Hepatocyte (in vitro differentiated cells): ENCODE measurements around the gene PRKCA.
"Not testable (repeated sequence)": the region's sequence is repeated elsewhere in the genome, so short reads cannot be mapped to it uniquely, and the experiment has no call there.

Experiments used
- EZH2 ChIP-seq: fragments of 200-600 bp; sonication (generic); IDR thresholded peaks from 2 replicates; pipeline ENCODE4 v1.6.1; 2016; ENCODE audit warnings: antibody characterized with exemption, mild to moderate bottlenecking, borderline replicate concordance
- EZH2phosphoT487 ChIP-seq: fragments of 200-600 bp; sonication (generic); IDR thresholded peaks from one replicate; pipeline ENCODE4 v1.6.1; 2018; ENCODE audit warnings: antibody characterized with exemption, mild to moderate bottlenecking, low read depth, moderate library complexity; ENCODE audit not compliant: unreplicated experiment, severe bottlenecking
- TF ChIP-seq, protein P1 (sequence below): fragments of 200-600 bp; sonication (generic); IDR thresholded peaks from 2 replicates; pipeline ENCODE4 v1.5.1; 2016; ENCODE audit warnings: antibody characterized with exemption, mild to moderate bottlenecking; ENCODE audit not compliant: poor library complexity

DNA sequence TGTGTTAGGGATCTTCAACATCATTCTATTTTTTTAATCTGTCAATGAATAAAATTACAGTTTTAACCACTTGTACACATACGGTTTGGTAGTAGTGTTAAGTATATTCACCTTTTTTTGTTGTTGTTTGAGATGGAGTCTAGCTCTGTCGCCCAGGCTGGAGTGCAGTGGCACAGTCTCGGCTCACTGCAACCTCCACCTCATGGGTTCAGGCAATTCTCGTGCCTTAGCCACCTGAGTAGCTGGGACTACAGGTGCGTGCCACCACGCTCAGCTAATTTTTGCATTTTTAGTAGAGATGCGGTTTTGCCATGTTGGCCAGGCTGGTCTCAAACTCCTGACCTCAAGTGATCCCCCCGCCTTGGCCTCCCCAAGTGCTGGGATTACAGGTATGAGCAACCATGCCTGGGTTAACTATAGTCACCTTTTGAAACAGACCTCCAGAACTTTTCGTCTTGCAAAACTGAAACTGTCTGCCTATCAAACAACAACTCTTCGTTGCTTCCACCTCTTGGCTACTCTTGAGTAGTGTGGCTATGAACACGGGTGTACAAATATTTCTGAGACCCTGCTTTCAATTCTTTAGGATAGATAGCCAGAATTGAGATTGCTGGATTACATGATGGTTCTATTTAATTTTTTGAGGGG lies 97.8 kb downstream of the PRKCA start:
- TF ChIP-seq, protein P1, sequence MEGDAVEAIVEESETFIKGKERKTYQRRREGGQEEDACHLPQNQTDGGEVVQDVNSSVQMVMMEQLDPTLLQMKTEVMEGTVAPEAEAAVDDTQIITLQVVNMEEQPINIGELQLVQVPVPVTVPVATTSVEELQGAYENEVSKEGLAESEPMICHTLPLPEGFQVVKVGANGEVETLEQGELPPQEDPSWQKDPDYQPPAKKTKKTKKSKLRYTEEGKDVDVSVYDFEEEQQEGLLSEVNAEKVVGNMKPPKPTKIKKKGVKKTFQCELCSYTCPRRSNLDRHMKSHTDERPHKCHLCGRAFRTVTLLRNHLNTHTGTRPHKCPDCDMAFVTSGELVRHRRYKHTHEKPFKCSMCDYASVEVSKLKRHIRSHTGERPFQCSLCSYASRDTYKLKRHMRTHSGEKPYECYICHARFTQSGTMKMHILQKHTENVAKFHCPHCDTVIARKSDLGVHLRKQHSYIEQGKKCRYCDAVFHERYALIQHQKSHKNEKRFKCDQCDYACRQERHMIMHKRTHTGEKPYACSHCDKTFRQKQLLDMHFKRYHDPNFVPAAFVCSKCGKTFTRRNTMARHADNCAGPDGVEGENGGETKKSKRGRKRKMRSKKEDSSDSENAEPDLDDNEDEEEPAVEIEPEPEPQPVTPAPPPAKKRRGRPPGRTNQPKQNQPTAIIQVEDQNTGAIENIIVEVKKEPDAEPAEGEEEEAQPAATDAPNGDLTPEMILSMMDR: not testable (repeated sequence)
- not testable (repeated sequence) for TF ChIP-seq EZH2phosphoT487, EZH2
